Stimulated activated CD8-positive, alpha-beta memory T cell treated with anti-CD3 and anti-CD28 coated beads, Interleukin-15, amount 100 ng/mL, for 4 hours (primary cell): ENCODE results near the gene EBF4.

Source experiments
- DNase-seq, 2 donors: peaks; one replicate each; pipeline ENCODE4 v3.0.0-alpha.2; 2020; ENCODE audit warnings: low read depth in 2 of 2

Gene EBF4

DNA sequence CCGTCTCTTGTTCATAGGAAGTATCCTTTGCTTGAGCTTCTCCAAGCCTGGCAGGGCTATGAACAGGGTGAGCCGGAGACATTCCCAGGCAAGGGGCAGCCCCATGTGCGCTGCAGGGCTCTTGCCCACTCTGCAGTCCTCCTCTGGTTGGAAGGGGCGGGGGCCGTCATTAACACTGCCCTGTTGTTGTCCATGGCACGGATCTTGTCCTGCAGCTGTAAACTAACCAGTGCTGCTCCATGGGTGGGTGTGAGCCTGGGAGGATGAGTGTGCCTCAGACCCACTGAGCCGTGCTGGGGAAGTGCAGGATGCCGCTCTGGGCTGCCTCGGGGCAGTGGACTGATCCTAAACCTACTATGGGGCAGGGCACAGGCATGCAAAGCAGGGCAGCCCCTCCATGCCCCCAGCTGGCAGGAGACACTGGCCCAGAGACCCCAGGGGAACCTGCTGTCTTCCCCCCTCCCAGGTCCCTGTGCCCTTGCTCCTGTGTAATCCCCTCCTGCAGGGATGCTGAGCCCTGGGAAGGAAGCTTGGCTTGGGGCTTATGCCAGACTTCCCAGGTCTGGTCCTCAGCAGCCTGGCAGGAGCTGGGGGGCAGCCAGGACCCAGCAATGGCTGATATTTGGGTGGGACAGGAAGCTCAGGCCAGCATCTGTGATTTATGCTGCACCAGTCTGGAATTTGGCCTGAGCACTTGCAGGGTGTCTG is 8.5 kb downstream of the EBF4 start:
- no peak for DNase-seq

DNA sequence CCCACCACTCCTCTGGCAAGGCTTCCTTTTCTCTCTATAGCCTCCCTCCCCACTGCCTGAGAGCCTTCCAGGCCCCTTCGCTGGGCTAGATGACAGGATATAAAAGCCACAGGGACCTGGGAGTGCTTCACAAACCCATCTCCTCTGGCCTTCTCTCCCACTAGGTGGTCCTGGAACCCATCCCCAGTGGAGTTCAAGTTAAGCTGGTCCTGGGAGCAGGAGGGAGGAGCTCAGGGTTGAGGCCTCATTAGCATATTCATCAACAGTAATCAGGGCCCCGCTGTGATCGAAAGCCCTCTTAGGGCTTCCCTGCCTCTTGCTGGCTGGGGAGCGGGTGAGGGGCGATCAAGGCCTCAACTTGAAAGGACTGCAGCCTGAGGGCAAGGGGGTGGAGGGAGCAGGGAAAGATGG is 9.1 kb downstream of the EBF4 start:
- no peak for DNase-seq

DNA sequence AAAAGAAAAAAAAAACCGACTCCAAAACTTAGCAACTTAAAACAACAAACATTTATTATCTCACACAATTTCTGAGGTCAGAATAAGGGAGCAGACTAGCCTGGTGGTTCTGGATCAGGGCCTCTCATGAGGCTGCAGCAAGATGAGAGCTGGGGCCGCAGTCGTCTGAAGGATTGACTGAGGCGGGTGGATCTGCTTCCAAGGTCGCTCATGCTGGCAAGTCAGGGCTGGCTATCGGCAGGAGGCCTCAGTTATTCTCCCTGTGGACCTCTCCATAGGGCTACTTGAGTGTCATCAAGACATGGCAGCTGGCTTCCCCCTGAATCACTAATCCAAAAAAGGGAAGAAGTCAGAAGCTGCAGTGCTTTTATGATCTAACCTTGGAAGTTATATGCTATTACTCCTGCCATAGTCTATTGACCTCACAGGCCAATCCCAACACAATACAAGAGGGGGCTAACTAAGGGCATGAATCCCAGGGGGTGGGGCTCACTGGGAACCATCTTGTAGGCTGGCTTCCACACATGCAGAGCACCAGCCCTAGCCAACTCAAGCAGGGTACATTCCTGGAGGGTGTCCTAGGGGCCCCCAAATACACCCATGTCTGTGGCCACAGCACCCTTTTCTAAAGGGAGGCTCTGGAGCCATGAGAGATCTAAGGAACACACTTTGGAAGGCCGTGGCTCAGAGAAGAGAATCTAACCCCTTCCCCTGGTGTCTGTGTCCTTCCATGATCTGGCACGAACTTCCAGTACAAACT is 11.3 kb downstream of the EBF4 start:
- DNase-seq, result no peak

DNA sequence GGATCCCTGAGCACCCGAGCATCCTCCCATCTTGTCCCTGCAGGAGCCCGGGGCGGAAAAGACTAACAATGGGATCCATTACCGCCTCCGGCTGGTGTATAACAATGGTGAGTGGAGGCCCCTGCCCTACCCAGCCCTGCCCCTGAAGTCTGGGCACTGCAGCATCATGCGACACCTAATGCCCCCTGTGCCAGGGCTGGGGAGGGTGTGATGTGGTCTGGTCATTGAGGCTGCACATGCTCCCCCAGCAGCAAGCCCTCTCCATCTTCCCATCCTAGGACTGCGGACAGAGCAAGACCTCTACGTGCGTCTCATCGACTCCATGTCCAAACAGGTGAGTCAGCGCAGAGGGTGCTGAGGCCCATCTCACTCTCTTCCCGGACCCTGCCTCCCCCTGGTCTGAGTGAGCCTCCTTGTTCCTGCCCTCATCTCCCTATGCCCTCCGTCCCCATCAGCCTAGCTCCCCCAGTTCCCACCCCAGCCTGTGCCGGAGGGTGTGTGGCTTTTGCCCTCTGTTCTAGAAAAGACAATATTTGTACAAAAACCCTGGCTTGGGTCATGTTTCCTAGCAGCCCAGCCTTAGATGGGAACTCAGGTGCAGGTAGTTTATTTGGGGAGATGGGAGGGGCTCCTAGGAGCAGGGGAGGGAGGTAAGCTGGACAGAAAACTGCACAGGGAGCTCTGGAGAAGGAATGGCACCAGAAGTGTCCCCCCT is 13.5 kb downstream of the EBF4 start:
- DNase-seq, result no peak

DNA sequence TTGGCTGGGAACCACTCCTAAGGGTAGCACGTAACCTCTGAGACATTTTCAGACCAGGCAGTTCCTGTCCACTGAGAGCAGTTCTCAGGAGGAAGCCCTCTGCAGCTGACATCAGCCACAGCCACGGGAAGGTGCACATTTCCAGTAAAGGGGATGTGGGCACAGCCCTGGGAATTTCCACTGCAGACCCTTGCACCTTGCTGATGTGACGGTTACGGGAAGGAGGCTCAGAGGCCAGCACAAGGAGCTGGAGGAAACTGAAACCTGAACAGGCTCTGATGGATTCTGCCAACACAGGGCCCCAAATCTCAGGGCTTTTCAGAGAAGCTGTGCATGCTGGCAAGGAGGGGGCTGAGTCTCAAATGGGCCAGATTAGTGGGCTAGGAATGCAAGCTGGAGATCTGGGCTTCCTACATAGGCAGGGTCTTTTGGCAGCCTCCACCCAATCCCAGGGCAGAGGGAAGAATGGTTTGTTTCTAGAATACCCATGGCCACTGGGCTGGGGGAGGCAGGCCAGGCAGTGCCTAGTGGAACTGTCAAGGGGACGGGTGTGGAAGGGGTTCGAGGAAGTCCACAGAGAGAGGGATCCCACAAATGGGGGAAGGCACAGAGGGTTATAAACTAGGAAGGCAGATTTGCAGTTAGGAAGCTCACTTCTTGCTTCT is 14.2 kb downstream of the EBF4 start:
- no peak for DNase-seq

DNA sequence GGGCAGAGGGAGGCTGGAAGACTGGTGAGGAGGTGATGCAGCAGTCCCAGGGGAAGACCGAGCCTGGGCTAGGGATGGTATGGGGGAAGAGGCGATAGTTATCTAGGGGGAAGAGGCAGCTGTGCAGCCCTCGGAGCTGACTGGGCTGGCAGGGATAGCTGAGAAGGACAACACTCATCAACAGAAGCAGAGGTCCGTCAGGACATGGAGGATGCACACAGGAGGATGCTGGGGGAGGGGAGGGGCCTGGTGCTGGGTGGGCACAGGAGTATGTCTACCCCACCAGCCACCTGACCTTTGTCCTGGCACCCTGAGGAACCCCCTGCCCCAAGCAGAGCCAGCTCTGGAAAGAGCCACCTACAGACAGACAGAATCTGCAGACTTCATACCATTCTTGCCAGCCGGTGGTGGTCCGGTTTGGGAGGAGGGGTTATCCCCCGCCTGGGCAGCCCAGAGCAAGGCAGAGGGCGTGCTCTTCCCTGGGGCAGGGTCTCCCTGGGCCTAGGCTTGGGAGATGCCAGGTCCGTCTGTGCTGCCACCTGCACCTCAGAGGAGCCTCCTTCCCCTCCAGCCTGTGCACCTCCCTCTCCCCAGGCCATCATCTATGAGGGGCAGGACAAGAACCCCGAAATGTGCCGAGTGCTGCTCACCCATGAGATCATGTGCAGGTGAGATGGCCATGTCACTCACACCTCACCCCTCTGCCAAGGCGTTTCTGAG is 14.9 kb downstream of the EBF4 start:
- DNase-seq, result no peak

DNA sequence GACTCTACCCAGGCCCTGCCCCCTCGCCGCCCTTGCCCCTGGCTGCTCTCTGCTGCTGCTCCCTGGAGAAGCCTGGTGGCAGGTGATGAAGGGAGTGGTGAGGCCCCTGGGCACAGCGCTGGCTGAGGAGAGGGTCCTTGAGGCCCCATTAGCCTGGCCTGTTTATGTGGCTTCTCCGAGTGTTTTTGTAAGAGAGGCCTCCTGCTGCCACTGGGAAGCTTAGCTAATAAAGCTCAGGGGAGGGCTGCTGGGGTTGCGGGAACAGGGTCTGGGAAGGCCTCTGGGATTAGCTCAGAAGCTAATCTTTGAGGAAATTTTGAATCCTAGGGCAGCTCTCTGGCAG is 15.5 kb downstream of the EBF4 start:
- DNase-seq, result no peak

DNA sequence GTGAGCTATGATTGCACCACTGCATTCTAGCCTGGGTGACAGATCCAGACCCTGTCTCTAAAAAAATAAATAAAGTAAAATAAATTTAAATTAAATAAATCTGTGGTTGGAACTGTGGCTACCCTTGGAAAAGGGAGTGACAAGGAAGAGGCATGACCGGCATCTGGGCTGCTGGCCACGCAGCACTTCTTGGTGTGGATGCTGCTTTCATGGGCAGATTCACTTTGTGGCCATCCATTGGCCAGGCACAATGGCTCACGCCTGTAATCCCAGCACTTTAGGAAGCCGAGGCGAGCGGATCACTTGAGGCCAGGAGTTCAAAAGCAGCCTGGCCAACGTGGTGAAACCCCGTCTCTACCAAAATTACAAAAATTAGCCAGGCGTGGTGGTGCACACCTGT is 16.1 kb downstream of the EBF4 start:
- DNase-seq, result no peak

DNA sequence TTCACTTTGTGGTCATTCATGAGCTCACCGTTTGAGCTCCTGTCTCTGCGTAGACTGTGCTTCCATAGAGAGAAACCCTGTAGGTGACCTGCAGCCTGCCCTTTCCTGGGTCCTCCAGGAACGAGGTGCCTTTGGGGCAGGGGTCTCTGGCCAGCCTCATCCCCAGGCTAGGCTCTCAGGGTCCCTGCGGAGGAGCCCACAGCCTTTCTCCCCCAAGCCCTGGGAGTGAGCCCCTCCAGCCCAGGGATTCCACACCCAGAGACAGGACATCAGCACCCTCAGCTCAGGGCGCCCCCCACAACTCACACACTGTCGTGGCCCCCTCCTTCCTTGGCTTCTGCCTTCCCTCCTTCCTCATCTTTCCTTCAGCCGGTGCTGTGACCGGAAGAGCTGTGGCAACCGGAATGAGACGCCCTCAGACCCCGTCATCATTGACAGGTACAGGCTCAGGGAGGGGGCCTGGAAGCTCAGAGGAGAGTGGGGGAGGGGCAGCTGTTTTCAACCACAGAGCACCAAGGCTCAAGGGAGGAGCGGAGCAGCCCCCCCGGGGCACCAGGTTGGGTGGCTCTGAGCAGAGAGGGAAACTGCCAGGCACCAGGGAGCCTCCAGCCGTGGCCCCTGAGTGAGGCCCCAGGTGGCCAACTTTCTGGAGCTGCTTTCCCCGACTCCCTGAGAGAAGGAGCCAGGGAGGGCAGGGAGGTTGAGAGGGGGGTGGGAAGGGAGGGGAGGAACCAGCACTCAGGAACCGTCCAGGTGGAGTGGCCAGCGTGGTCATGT is 16.8 kb downstream of the EBF4 start:
- DNase-seq, result no peak

DNA sequence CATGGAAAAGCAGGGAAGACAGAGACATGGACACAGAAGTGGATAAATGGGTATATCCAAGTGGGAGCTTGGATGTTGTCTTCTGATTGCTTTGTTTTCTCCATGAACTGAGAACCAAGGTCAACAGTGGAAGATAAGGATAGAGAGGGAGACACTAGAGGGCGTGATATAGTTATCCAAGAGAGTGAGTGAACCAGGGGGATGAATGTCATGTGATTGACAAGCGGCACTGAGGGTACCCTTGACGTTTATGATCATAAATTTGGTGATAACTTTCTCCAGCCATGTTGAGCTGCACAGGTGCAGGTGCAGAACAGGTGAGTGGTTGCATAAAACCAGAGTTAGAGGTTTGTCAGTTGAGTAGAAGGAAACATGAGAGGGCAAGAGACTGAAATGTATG is 20.7 kb downstream of the EBF4 start:
- no peak for DNase-seq

DNA sequence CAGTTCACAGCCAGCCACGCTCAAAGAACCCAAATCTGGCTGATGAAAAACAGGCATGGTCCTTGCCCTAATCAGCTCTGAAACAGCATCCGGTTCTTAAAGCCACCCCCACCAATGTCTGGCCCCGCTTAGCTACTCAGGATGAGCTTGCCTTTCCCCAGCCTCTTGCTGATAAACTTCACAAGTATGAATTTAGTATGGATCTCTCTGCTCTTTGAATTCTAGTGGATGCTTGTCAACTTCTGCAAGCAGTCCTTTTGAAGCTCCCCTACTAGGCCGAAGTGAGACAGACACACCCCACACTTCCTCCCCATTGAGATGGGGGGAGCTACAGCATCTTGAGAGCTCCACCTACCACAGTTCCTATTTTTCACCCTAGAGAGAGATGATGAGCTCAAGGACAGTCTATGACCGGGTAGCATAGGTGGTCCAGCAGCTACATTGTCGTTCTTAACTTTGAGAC is 36.7 kb downstream of the EBF4 start:
- no peak for DNase-seq

DNA sequence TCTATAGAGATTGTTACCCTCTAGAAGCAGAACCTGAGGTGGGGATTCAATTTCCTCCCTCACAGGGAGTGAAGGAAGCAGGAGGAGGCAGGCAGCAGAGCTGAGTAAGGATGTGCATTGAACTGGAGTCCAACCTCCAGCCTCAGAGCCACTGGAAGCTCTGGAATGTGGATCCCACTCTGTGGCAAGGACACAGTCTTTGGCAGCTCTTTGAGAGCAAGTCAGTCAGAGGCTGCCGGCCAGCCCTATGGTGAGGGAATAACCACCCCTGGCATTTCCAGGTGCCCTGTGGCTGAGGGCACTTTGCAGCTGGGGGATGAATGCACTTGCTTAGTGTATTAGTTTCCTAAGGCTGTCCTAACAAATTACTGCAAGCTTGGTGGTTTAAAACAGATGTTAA is 37.2 kb downstream of the EBF4 start:
- no peak for DNase-seq

DNA sequence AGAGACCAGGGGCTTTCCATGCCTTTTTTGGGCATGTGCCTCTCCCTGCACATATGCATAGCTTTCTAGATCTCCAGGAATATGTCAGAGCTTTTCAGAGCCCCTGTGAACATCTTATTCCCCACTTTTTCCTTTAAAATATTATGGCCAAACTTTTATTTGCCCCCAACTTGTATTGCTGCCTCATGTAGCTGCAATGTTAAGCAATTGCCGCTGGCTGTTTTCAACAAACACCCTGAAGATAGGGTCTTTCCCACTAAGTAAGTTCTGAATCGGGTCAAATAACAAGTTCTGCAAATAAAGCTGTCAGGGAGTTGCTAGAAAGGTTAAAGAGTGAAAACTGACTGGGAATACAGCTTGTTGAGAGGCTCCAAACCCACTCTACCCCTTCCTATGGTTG is 42.3 kb downstream of the EBF4 start:
- DNase-seq, result no peak

DNA sequence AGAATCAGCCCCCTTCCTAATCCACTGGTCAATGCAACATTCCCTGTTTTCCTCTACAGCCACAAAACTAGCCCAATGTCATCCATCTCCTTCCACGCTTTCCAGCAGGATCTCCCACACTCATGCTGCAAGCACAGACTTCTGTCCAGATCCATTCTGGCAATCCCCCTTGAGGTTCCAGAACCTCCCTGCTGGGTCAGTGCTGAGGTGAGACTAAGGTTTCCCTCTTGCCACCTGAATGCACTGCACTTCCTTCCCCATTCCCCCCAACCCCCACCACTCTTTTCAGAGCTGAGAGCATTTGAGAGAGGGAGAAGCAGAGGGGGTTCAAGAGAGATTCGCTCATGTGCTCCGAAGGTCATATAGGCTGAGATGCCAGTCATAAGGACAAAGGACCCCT is 43.9 kb downstream of the EBF4 start:
- no peak for DNase-seq

DNA sequence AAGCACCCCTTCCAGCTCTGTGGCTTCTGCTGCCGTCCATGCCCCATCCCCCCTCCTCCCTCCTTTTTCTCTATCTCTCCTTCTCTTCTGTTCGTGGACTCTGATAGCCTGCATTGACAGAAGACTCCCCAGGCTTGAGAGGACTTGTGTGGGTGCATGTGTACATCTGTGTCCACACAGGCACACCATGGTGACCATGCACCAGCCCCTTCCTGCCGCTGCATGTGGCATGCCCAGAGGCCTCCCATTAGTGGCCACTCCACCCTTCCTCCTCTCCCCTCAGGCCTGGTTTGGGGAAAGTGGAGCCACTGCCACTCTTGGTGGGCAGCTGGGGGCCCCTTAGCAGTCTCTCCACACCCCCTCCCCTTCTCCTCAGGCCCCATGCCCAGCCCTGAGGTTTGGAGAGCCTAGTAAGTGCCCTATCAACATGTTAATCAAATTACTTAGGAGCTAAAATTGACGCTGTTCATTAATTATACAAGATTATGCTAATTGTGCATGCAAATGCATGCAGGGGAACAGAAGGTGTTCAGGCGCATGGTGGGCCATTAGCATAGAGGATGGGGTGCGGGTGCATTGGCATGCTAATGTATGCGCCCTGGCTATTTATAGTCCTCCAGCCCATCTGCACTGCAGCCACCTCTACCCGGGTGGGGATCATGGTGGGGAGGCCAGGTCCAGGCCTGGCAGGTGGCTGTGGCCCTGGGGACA is 45.9 kb downstream of the EBF4 start:
- no peak for DNase-seq

DNA sequence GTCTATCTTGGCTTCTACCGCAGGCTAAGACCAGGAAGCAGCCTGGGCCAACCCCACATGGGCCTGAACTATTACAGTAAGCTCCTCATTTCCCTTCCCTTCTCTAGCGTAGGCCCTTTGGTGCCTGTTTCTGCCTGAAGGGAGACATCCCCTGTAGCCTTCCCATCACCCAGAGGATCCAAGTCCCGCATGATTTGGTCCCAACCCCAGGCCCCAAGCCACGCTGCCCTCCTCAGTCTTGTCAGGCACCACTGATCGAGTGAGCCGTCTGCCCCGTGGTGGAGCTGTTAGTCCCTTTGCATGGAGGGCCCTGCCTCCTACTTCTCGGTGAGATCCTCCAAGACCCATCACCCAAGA is 46.4 kb downstream of the EBF4 start:
- DNase-seq, result no peak

DNA sequence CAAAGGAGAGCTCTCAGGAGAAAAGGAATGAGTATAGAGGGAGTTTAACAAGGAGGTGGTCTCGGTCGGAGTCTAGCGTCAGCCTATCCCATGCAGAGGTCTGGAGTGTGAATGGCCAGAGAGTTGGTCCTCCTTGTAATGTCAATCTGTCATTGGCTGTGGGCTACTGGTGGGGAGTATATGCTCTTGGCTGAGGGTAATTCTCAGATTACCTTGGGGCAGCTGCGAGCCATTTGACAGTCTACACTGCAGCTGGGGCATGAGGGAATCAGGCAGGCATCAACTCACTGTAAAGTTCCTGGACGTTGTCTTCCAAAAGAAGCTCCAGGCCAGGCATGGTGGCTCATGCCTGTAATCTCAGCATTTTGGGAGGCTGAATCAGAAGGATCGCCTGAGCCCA is 48.1 kb downstream of the EBF4 start:
- DNase-seq, result no peak

DNA sequence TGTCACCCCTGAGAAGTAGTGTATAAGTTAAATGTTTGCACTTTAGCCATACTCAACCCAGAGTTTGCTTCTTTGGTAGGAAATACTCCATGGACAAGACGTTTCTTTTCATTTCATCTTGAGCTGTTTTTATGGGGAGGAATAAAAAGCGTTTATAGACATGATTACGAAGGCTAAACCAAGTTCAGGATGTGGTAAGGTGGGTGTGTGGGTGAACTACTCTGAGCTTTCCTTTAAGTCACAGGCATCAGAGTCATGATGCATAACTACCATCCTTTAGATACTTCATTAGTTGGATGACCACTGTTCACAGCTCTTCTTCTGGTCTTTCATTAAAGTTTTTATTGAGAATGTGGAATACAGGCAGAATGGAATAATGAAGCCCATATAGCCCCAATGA is 48.9 kb downstream of the EBF4 start:
- peak in 1 of 2 donors; percentile 33 for DNase-seq

DNA sequence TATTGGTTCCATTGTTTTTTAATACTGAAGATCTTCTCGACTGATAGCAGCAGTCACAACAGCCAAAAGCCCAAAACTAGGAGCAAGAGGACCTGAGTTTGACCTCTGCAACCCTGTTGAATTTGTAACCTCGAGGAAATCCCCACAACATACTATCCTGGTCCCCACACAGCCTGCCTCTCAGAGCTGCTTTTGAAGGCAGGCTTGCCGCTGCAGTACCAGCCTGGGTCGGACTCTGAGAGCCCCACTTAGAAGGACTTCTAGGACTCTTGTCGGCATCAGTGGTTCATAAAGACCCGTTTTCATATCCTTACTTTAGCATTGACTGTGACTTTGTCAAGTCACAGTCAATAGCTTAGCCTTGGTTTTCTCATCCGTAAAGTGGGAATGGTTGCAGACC is 49.3 kb downstream of the EBF4 start:
- DNase-seq, result no peak

DNA sequence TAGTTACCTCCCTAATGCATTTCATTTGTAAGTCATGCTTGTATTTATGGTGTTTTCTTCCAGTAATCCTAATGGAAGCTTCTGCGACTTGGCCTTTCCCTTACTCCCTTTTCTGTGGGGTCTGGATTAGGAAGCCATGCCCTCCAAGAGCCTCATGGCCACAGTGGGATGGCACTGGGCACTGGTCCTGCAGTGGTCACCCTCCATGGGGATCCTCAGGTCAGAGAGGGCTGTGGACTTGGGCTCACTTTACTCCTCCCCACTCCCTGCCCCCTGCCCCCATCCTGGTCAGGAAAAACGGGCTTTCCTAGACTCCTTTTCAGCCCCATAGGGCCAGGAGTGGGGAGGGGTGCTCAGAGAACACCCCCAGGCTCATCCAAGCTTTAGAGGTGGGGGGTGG is 49.9 kb downstream of the EBF4 start:
- DNase-seq, result no peak
